GM23338 (cell line): ENCODE measurements around the gene TMEM94. TPM values are rescaled to one million over a fixed set of nuclear protein-coding genes. Genes with fewer than 3 reads are reported as not detected.
A peak's percentile ranks its signal among the peaks of the same experiment; 100 is the strongest.

ENCODE experiments used
- ATAC-seq: fragments of 200-7000 bp; cut with Tn5 transposase; 3 replicates; pipeline ENCODE4 v1.9.1; 2020
- DNase-seq: peaks from one replicate; pipeline ENCODE4 v3.0.0-alpha.2; 2015; ENCODE audit warnings: low spot score
- H2AFZ ChIP-seq: fragments of 200-600 bp; sonication (generic); 2 replicates; pipeline ENCODE4 v1.8.0; 2016; ENCODE audit warnings: antibody characterized with exemption, mild to moderate bottlenecking, moderate library complexity
- H3F3A ChIP-seq: fragments of 200-600 bp; sonication (generic); replicated peaks from 2 replicates; pipeline ENCODE4 v1.8.0; 2017; ENCODE audit warnings: antibody characterized with exemption, mixed run types, low read depth
- H3K27ac ChIP-seq: fragments of 200-600 bp; sonication (generic); 2 replicates; pipeline ENCODE4 v1.6.1; 2016; ENCODE audit warnings: low read depth
- H3K27me3 ChIP-seq: fragments of 200-600 bp; sonication (generic); 2 replicates; pipeline ENCODE4 v1.8.0; 2016; ENCODE audit warnings: mild to moderate bottlenecking, mixed run types, moderate library complexity; ENCODE audit not compliant: insufficient read depth
- H3K36me3 ChIP-seq: fragments of 200-600 bp; sonication (generic); 2 replicates; pipeline ENCODE4 v1.8.0; 2016; ENCODE audit warnings: mild to moderate bottlenecking; ENCODE audit not compliant: insufficient read depth
- H3K4me1 ChIP-seq: fragments of 200-600 bp; sonication (generic); 2 replicates; pipeline ENCODE4 v1.8.0; 2016; ENCODE audit warnings: mild to moderate bottlenecking, moderate library complexity; ENCODE audit not compliant: insufficient read depth
- H3K4me2 ChIP-seq: fragments of 200-600 bp; sonication (generic); 2 replicates; pipeline ENCODE4 v1.7.1; 2017; ENCODE audit warnings: mixed run types
- H3K4me3 ChIP-seq: fragments of 200-600 bp; sonication (generic); 2 replicates; pipeline ENCODE4 v1.6.1; 2016; ENCODE audit warnings: mixed run types
- H3K79me2 ChIP-seq: fragments of 200-600 bp; sonication (generic); replicated peaks from 2 replicates; pipeline ENCODE4 v1.8.0; 2017; ENCODE audit warnings: mild to moderate bottlenecking; ENCODE audit not compliant: insufficient read depth
- H3K9me2 ChIP-seq: fragments of 200-600 bp; sonication (generic); 2 replicates; pipeline ENCODE4 v1.8.0; 2017; ENCODE audit not compliant: insufficient read depth
- H4K20me1 ChIP-seq: fragments of 200-600 bp; sonication (generic); replicated peaks from 2 replicates; pipeline ENCODE4 v1.8.0; 2017; ENCODE audit warnings: mild to moderate bottlenecking; ENCODE audit not compliant: insufficient read depth
- H3K27ac Mint-ChIP-seq: 2 replicates; pipeline ENCODE4 v1.8.0; 2020; ENCODE audit warnings: inconsistent platforms, mild to moderate bottlenecking, moderate library complexity, mixed read lengths
- H3K27me3 Mint-ChIP-seq: 3 replicates; pipeline ENCODE4 v1.8.0; 2022; ENCODE audit warnings: low read depth, mild to moderate bottlenecking, moderate library complexity, mixed read lengths, inconsistent platforms; ENCODE audit not compliant: insufficient read depth, poor library complexity
- H3K36me3 Mint-ChIP-seq: 3 replicates; pipeline ENCODE4 v1.8.0; 2021; ENCODE audit warnings: low read depth, mild to moderate bottlenecking, inconsistent platforms, moderate library complexity, mixed read lengths
- H3K4me1 Mint-ChIP-seq: 3 replicates; pipeline ENCODE4 v1.8.0; 2020; ENCODE audit warnings: mild to moderate bottlenecking, inconsistent platforms, mixed read lengths
- H3K4me3 Mint-ChIP-seq: 3 replicates; pipeline ENCODE4 v1.8.0; 2021; ENCODE audit warnings: moderate library complexity, mild to moderate bottlenecking, inconsistent platforms, mixed read lengths
- H3K9me3 Mint-ChIP-seq: 3 replicates; pipeline ENCODE4 v1.8.0; 2020; ENCODE audit warnings: moderate library complexity, mild to moderate bottlenecking, inconsistent platforms, mixed read lengths
- CREB1 ChIP-seq: fragments of 250-450 bp; sonication (Bioruptor Pico); IDR thresholded peaks from 2 replicates; pipeline ENCODE4 v1.5.0; 2020; ENCODE audit warnings: low read depth, mild to moderate bottlenecking, moderate library complexity
- EZH2 ChIP-seq: fragments of 200-600 bp; sonication (generic); IDR thresholded peaks from one replicate; pipeline ENCODE4 v1.8.0; 2017; ENCODE audit warnings: antibody characterized with exemption, mild to moderate bottlenecking, low read depth; ENCODE audit not compliant: unreplicated experiment
- EZH2phosphoT487 ChIP-seq: fragments of 200-600 bp; sonication (generic); IDR thresholded peaks from one replicate; pipeline ENCODE4 v1.8.1; 2018; ENCODE audit warnings: antibody characterized with exemption; ENCODE audit not compliant: unreplicated experiment
- JUNB ChIP-seq: IDR thresholded peaks from one replicate; pipeline ENCODE4 v1.6.1; 2016; ENCODE audit warnings: antibody characterized with exemption; ENCODE audit not compliant: unreplicated experiment
- STAT1 ChIP-seq: IDR thresholded peaks from one replicate; pipeline ENCODE4 v1.6.1; 2016; ENCODE audit warnings: antibody characterized with exemption; ENCODE audit not compliant: unreplicated experiment
- ZNF114 ChIP-seq: fragments of 250-450 bp; sonication (Bioruptor Pico); IDR thresholded peaks from 2 replicates; pipeline ENCODE4 v1.5.0; 2020; ENCODE audit warnings: mild to moderate bottlenecking, moderate library complexity
- polyA plus RNA-seq: library from polyadenylated mRNA; unstranded; fragments of >200 nt; fragmentation: Nextera tagmentation; extraction: Ambion mirVana; gene quantifications from 2 replicates; pipeline ENCODE4 v1.2.1, GENCODE V29; 2016
- total RNA-seq: library from RNA; depleted of rRNA; stranded (reverse); fragments of >200 nt; shearing (Covaris generic); gene quantifications from 2 replicates; pipeline ENCODE4 v1.2.3, GENCODE V29; 2014
- TF ChIP-seq, protein P1 (sequence below), 2 experiments: fragments of 200-600 bp in 1 of 2; sonication (generic) in 1 of 2; conservative IDR thresholded peaks; 2 replicates each; pipeline versions ENCODE4 v1.5.1 to v1.6.1; 2016 to 2017; ENCODE audit warnings: antibody characterized with exemption in 2 of 2, low read depth in 2 of 2, mild to moderate bottlenecking in 2 of 2, moderate library complexity in 1 of 2
- TF ChIP-seq, protein P2 (sequence below): IDR thresholded peaks from one replicate; pipeline ENCODE4 v1.6.1; 2018; ENCODE audit warnings: antibody characterized with exemption; ENCODE audit not compliant: unreplicated experiment
- TF ChIP-seq, protein P3 (sequence below): IDR thresholded peaks from 2 replicates; pipeline ENCODE4 v1.6.1; 2016; ENCODE audit warnings: antibody characterized with exemption

Gene TMEM94
- total and polyA plus RNA-seq, 2 experiments from 2014 or later: 24.0 to 66.0 TPM

DNA sequence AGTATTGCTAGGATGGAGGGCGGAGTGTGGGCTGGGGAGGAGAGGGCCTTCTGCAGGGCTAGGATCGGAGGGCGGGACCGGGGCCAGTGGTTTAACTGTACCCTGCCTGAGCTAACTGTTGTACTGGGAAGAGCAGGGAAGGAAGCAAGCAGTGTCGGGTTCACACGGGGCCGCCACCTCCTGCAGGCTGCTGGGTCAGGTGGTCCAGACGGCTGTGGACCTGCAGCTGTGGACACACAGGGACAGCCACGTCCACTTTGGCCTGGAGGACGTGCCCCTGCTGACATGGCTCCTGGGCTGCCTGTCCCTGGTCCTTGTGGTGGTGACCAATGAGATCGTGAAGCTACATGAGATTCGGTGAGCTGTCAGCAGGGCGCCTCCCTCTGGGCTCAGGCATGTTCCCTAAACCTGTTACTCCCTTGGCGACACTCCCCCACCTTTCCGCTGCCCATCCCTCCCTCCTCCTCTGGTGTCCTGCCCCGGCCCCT is 42.3 kb downstream of the TMEM94 start:
- no peak overlapping the region for H3K27ac Mint-ChIP-seq
- DNase-seq: peak; percentile 47
- Histone ChIP-seq H3K4me1 (no peaks in the 10 kb centered on the region), H3K4me2 (no peak overlapping the region), H3K79me2 (no peaks in the 10 kb centered on the region), H3F3A (no peaks in the 10 kb centered on the region), H3K27ac (0 out of 2 replicates have a peak overlapping the region, but pooled peaks have one; percentile 50), H3K9me2 (no peaks in the 10 kb centered on the region), H2AFZ (no peak overlapping the region), H3K36me3 (no peaks in the 10 kb centered on the region), H3K27me3 (no peaks in the 10 kb centered on the region), H4K20me1 (no peaks in the 10 kb centered on the region), H3K4me3 (no peak overlapping the region)
- H3K9me3 Mint-ChIP-seq: no peaks in the 10 kb centered on the region
- peaks cover 10% of the 10 kb centered on the region; the same call in 2 of the 3 replicates for H3K36me3 Mint-ChIP-seq
- peak; percentile 33 for ATAC-seq
- H3K27me3 Mint-ChIP-seq: peaks cover 3% of the 10 kb centered on the region
- no peak overlapping the region for H3K4me3 Mint-ChIP-seq
- H3K4me1 Mint-ChIP-seq: no peaks in the 10 kb centered on the region; the same call in 2 of the 3 replicates
- TF ChIP-seq STAT1: no peak
- TF ChIP-seq, protein P1, sequence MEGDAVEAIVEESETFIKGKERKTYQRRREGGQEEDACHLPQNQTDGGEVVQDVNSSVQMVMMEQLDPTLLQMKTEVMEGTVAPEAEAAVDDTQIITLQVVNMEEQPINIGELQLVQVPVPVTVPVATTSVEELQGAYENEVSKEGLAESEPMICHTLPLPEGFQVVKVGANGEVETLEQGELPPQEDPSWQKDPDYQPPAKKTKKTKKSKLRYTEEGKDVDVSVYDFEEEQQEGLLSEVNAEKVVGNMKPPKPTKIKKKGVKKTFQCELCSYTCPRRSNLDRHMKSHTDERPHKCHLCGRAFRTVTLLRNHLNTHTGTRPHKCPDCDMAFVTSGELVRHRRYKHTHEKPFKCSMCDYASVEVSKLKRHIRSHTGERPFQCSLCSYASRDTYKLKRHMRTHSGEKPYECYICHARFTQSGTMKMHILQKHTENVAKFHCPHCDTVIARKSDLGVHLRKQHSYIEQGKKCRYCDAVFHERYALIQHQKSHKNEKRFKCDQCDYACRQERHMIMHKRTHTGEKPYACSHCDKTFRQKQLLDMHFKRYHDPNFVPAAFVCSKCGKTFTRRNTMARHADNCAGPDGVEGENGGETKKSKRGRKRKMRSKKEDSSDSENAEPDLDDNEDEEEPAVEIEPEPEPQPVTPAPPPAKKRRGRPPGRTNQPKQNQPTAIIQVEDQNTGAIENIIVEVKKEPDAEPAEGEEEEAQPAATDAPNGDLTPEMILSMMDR (conservative IDR thresholded peaks at IDR 0.05; ENCODE audit: low read depth in 2 of 2): peak in 1 of 2 experiments; percentile 47; a peak in 2 of 4 replicates
- no peak for TF ChIP-seq EZH2

DNA sequence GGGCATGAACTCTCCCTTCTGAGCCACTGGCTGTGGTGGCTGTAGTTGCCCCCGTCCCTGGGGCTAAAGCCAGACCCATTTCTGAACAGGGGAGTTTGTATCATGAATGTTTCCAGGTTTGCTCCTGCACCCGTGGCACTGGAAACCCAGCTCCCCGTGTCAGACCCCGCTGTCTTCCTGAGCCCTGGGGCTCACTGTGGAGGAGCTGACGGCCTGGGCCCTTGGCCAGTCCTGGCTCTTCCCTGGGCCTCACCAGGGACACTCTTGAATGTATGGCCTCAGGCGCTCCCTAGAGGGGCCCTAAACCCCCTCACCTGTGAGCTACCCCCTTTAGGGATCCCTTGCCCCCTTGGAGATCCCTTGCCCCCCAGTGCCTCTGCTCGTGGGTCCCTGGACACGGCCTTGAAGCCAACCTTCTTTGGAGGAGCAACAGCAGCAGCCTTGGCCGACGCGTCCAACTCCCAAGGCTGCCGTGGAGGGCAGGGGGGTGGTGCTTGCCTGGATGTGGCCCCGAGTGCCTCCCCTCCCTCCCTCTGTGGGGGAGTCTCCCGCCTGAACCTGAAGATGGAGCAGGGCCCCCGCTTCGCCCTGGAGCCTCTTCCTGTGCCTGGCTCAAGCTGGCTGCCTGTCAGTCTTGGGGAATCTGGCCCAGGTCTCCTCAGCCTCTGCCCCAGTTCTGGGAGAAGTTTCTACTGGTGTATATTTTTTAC is 43.0 kb downstream of the TMEM94 start:
- Histone ChIP-seq H3K9me2 (no peaks in the 10 kb centered on the region), H3F3A (no peaks in the 10 kb centered on the region), H3K4me2 (no peak overlapping the region), H2AFZ (no peak overlapping the region), H3K36me3 (no peaks in the 10 kb centered on the region), H3K79me2 (no peaks in the 10 kb centered on the region), H3K27me3 (no peaks in the 10 kb centered on the region), H3K4me1 (no peaks in the 10 kb centered on the region), H3K4me3 (no peak overlapping the region), H3K27ac (0 out of 2 replicates have a peak overlapping the region, but pooled peaks have one; percentile 50), H4K20me1 (no peaks in the 10 kb centered on the region)
- ATAC-seq (no peak; the same call in 2 of the 3 replicates), DNase-seq (no peak)
- Mint-ChIP-seq H3K4me1 (no peaks in the 10 kb centered on the region; the same call in 2 of the 3 replicates), H3K27ac (no peak overlapping the region), H3K36me3 (peaks cover 10% of the 10 kb centered on the region; the same call in 2 of the 3 replicates), H3K9me3 (no peaks in the 10 kb centered on the region), H3K27me3 (peaks cover 4% of the 10 kb centered on the region), H3K4me3 (no peak overlapping the region)
- TF ChIP-seq EZH2 (no peak), ZNF114 (CRISPR knock-in tag) (no peak), CREB1 (CRISPR knock-in tag) (no peak), EZH2phosphoT487 (no peak), JUNB (no peak)
- TF ChIP-seq, protein P1 (conservative IDR thresholded peaks at IDR 0.05; ENCODE audit: low read depth in 2 of 2): no peak
- TF ChIP-seq, protein P2, sequence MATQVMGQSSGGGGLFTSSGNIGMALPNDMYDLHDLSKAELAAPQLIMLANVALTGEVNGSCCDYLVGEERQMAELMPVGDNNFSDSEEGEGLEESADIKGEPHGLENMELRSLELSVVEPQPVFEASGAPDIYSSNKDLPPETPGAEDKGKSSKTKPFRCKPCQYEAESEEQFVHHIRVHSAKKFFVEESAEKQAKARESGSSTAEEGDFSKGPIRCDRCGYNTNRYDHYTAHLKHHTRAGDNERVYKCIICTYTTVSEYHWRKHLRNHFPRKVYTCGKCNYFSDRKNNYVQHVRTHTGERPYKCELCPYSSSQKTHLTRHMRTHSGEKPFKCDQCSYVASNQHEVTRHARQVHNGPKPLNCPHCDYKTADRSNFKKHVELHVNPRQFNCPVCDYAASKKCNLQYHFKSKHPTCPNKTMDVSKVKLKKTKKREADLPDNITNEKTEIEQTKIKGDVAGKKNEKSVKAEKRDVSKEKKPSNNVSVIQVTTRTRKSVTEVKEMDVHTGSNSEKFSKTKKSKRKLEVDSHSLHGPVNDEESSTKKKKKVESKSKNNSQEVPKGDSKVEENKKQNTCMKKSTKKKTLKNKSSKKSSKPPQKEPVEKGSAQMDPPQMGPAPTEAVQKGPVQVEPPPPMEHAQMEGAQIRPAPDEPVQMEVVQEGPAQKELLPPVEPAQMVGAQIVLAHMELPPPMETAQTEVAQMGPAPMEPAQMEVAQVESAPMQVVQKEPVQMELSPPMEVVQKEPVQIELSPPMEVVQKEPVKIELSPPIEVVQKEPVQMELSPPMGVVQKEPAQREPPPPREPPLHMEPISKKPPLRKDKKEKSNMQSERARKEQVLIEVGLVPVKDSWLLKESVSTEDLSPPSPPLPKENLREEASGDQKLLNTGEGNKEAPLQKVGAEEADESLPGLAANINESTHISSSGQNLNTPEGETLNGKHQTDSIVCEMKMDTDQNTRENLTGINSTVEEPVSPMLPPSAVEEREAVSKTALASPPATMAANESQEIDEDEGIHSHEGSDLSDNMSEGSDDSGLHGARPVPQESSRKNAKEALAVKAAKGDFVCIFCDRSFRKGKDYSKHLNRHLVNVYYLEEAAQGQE: no peak
- TF ChIP-seq, protein P3, sequence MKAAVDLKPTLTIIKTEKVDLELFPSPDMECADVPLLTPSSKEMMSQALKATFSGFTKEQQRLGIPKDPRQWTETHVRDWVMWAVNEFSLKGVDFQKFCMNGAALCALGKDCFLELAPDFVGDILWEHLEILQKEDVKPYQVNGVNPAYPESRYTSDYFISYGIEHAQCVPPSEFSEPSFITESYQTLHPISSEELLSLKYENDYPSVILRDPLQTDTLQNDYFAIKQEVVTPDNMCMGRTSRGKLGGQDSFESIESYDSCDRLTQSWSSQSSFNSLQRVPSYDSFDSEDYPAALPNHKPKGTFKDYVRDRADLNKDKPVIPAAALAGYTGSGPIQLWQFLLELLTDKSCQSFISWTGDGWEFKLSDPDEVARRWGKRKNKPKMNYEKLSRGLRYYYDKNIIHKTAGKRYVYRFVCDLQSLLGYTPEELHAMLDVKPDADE: no peak
